Ascending aorta (tissue), 2 donors: ENCODE results near the gene RARA. TPM values are rescaled to one million over a fixed set of nuclear protein-coding genes. Genes with fewer than 3 reads are reported as not detected.

ENCODE experiments used
- DNase-seq, 2 donors: peaks; one replicate each; pipeline ENCODE4 v3.0.0-alpha.2; 2019; ENCODE audit warnings: low spot score in 2 of 2
- H3K27ac ChIP-seq, 2 donors: fragments of 200-600 bp; sonication (generic); one replicate each; pipeline ENCODE4 v1.5.1; 2016 to 2017; ENCODE audit warnings: mild to moderate bottlenecking in 1 of 2
- H3K27me3 ChIP-seq: fragments of 200-600 bp; sonication (generic); one replicate; pipeline ENCODE4 v1.5.1; 2017
- H3K36me3 ChIP-seq, 2 donors: fragments of 200-600 bp; sonication (generic); one replicate each; pipeline ENCODE4 v1.5.1; 2016
- H3K4me1 ChIP-seq, 2 donors: fragments of 200-600 bp; sonication (generic); one replicate each; pipeline ENCODE4 v1.5.1; 2016 to 2017; ENCODE audit warnings: mild to moderate bottlenecking in 1 of 2
- H3K4me3 ChIP-seq, 2 donors: fragments of 200-600 bp; sonication (generic); one replicate each; pipeline ENCODE4 v1.5.1; 2016 to 2017; ENCODE audit warnings: mild to moderate bottlenecking in 1 of 2
- H3K9me3 ChIP-seq, 2 donors: fragments of 200-600 bp; sonication (generic); one replicate each; pipeline ENCODE4 v1.5.1; 2016
- intact Hi-C: fragments of 100-400 bp; cut with DNase I; formaldehyde crosslinking; loops from one replicate; pipeline ENCODE4 v1.15.1; 2023
- total RNA-seq: library from RNA; depleted of rRNA; stranded (reverse); fragments of >200 nt; gene quantifications from one replicate; pipeline ENCODE4 v1.1.0, GENCODE V29; 2016
- TF ChIP-seq, protein P1 (sequence below), 3 experiments: fragments of 200-600 bp in 2 of 3; fragments of 450-650 bp in 1 of 3; sonication (generic) in 2 of 3; IDR thresholded peaks; one replicate each; pipeline ENCODE4 v1.5.1; 2016 to 2019; ENCODE audit warnings: antibody characterized with exemption in 3 of 3, mild to moderate bottlenecking in 1 of 3, moderate library complexity in 1 of 3

Gene RARA
- total RNA-seq, 1 donor from 2014 or later, result 77.3 TPM

DNA sequence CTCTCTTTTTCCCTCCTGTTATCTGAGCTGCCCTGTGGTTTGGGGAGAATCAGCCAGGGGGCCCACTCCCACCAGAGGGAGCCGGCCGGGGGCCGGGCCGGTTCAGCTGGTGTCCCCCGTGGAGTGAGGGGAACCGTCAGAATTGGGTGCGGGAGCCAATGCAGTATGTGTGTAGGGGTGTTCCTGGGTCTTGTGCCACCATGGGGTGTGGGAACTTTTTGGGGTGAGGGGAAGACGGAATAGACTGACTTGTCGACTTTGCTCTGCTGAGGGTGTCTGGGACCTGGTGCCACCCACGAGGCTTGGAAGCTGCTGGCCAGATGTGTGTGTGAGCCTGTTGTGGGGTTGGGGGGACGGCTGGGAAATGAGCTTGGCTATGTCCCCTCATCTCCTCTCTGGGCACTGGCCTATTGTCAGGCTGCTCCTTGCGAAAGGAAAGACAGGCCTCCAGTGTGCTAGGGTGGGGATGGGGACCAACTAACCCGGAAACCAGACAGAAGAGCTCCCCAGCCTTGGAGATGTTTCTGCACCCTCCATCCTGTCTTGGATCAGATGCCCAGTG is 9.9 kb downstream of the RARA start:
- TF ChIP-seq, protein P1, sequence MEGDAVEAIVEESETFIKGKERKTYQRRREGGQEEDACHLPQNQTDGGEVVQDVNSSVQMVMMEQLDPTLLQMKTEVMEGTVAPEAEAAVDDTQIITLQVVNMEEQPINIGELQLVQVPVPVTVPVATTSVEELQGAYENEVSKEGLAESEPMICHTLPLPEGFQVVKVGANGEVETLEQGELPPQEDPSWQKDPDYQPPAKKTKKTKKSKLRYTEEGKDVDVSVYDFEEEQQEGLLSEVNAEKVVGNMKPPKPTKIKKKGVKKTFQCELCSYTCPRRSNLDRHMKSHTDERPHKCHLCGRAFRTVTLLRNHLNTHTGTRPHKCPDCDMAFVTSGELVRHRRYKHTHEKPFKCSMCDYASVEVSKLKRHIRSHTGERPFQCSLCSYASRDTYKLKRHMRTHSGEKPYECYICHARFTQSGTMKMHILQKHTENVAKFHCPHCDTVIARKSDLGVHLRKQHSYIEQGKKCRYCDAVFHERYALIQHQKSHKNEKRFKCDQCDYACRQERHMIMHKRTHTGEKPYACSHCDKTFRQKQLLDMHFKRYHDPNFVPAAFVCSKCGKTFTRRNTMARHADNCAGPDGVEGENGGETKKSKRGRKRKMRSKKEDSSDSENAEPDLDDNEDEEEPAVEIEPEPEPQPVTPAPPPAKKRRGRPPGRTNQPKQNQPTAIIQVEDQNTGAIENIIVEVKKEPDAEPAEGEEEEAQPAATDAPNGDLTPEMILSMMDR (IDR thresholded peaks at IDR 0.05), result peak in 2 of 3 experiments; percentile 33 to 34
- Histone ChIP-seq H3K27me3 (no peaks in the 10 kb centered on the region), H3K27ac (peak overlapping the region; percentile 90 to 91), H3K9me3 (no peaks in the 10 kb centered on the region), H3K4me3 (peak overlapping the region; percentile 70 to 86), H3K36me3 (no peaks in the 10 kb centered on the region), H3K4me1 (peaks cover 47 to 88% of the 10 kb centered on the region in 2 donors)
- intact Hi-C loops, result loop anchor here (1.0 kb wide), 1 partner anchor 22 kb away; no protein-coding TSS in a partner anchor
- peak in 1 of 2 donors; percentile 70 for DNase-seq

DNA sequence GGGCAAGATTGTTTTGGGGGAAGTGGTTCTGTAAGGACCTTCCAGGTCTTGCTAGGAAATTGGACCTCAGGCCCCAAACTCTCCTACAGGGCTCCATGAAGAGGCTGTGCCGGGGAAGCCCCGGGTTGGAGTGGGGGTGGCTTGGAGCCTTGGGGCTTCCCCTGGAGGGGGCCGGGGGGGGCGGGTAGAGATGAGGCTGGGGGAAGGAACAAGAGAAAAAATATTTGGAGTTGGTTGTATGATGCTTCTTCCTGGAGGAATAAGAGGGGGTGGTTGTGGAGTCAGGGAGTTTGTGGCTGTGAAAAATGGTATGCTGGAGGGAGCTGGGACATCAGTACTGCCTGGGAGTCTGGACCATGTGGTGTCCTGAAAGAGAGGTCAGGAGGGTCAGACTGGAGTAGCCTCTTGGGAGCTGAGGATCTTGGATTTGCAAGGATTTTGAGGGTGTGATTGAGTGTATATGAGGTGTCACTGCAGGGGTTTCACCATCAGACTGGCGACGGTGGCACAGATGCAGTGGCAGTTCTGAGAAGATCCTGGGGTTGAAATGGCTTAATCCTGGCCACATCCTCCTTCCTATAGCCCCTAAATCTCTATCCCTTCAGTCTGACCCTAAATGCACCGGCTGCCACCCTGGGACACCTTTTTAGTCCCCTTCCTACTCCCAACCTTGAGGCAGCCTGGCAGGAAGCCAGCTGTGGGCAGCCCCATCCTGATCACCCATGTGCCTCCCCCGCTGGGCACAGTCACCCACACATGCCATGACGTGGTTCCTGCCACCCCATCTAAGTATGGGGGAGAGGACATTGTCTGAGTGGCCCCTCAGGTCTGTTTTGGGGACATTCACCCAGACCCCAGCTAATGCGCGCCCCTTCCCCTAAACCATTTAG is 10.9 kb downstream of the RARA start:
- TF ChIP-seq, protein P1 (IDR thresholded peaks at IDR 0.05), result no peak
- intact Hi-C loops, result no loop called here
- peak in 1 of 2 donors; percentile 83 for DNase-seq

DNA sequence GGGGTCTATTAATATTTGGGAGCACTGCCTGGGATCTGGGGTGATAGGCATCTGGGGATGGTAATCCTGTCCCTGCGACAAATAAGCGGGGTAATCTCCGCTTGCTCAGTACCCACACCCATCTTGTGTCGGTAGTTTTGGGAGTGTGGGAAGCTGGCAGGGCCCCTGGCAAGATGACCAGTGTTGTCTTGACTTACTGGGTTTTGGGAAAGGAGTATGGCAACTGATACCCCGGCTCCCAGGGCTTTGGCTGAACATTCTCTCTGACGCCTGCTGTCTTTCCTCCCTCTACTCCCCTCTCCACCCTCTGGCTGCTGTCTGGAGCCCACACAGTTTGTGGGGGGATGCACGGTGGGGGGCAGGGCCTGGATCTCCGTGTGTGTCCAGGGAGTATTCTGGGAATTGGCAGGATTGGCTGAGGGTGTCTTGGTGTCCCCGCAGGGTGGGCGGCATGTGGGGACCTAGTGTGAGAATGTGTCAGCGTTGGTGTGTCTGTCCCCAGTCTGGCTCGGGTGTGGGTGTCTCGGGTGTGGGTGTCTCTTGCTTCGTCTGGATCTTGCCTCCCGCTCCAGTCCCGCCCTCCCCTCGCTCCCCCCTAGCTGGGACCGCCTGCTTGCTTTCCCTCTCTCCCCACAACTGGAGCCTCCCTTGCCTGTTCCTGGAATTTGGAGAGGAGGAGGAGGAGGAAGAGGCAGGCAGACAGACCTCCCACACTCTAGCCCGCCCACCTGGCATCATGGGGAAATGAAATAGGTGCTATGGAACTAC is 12.0 kb downstream of the RARA start:
- H3K27me3 ChIP-seq, result no peaks in the 10 kb centered on the region
- no peaks in the 10 kb centered on the region for H3K9me3 ChIP-seq
- no peaks in the 10 kb centered on the region for H3K36me3 ChIP-seq
- peaks cover 46 to 88% of the 10 kb centered on the region in 2 donors for H3K4me1 ChIP-seq
- peak overlapping the region; percentile 37 to 86 for H3K4me3 ChIP-seq
- TF ChIP-seq, protein P1 (IDR thresholded peaks at IDR 0.05), result no peak
- intact Hi-C loops, result no loop called here
- H3K27ac ChIP-seq, result peak overlapping the region; percentile 90 to 91
- peak in 1 of 2 donors; percentile 88 for DNase-seq

More for the DNA sequence above, 10.9 kb downstream of the RARA start:
- peaks cover 47 to 89% of the 10 kb centered on the region in 2 donors for H3K4me1 ChIP-seq
- H3K27ac ChIP-seq, result peak overlapping the region; percentile 90 to 91
- H3K9me3 ChIP-seq, result no peaks in the 10 kb centered on the region
- H3K4me3 ChIP-seq, result peak overlapping the region; percentile 70 to 86
- H3K36me3 ChIP-seq, result no peaks in the 10 kb centered on the region
- no peaks in the 10 kb centered on the region for H3K27me3 ChIP-seq

DNA sequence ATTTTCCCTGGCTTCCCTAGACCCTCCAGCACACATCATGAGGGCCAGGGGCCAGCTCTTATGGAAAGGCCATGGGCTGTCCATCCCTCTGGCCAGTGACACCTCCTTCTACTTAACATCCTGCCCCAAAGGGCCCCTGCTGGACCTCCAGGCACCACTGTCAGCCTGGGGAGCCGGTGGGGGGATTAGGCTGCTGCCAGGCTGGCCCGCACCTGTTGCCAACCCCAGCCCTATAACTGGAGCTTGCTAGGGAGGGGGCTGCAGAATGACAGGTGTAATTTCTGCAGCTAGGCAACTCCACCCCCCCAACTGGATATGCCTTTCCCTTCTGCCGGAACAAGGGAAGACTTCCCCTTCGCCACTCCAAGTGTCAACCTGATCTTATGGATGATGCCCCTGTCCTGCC is 12.5 kb downstream of the RARA start:
- peak overlapping the region; percentile 37 to 86 for H3K4me3 ChIP-seq
- no peak for DNase-seq
- intact Hi-C loops, result no loop called here

DNA sequence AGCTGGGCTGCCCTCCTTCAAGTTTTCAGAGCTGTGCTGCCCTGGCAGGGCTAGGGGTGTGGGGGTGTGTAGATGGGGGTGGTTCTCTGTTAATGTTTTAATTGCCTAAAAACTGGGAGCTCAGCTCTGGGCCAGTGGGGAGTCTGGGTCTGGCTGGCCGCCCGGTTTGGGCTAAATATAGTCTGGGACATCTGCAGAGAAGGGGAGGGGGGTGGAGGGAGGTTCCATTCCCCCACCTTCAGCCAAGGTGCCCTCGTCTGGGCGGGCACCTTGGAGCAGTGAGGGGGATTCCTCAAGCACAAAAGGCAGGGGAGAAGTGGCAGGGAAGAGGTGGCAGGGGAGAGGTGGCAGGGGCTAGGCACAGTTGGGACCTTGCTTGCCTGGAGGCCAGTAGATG is 13.0 kb downstream of the RARA start:
- peaks cover 48 to 88% of the 10 kb centered on the region in 2 donors for H3K4me1 ChIP-seq
- intact Hi-C loops, result loop anchor here (1.0 kb wide), 1 partner anchor 10 kb away; no protein-coding TSS in a partner anchor
- H3K4me3 ChIP-seq, result peak overlapping the region; percentile 37 to 86
- H3K27ac ChIP-seq, result peak overlapping the region; percentile 90 to 91
- H3K27me3 ChIP-seq, result no peaks in the 10 kb centered on the region
- TF ChIP-seq, protein P1 (IDR thresholded peaks at IDR 0.05), result no peak
- H3K36me3 ChIP-seq, result no peaks in the 10 kb centered on the region
- H3K9me3 ChIP-seq, result no peaks in the 10 kb centered on the region
- no peak for DNase-seq

More for the DNA sequence above, 12.5 kb downstream of the RARA start:
- Histone ChIP-seq H3K27ac (peak overlapping the region; percentile 90 to 91), H3K27me3 (no peaks in the 10 kb centered on the region), H3K36me3 (no peaks in the 10 kb centered on the region), H3K4me1 (peaks cover 46 to 88% of the 10 kb centered on the region in 2 donors), H3K9me3 (no peaks in the 10 kb centered on the region)
- TF ChIP-seq, protein P1 (IDR thresholded peaks at IDR 0.05), result no peak
